Stimulated activated CD8-positive, alpha-beta memory T cell treated with anti-CD3 and anti-CD28 coated beads, Interleukin-15, amount 100 ng/mL, for 48 hours (primary cell): ENCODE measurements around the gene MTARC2.

ENCODE experiments used
- DNase-seq, 2 donors: peaks; one replicate each; pipeline ENCODE4 v3.0.0-alpha.2; 2020; ENCODE audit warnings: low read depth in 2 of 2

The MTARC2 gene

GRCh38 chr1:220827445-220828178, 79.5 kb downstream of the MTARC2 start:
- no peak for DNase-seq

DNA sequence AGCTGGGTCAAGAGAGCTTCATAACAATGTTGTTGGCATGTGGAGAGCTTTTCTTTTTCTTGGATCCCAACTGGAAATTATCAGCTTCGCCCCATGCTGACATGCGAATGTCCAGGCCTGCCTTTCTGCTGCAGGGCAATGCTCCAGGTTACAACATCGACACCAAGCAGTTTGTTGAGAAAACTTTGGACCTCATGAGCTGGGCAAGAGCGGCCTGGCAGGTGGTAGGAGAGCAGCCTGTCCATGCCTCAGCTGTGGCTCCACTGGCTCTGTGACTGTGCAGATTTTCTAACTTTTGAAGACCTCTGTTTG, 80.0 kb downstream of the MTARC2 start:
- no peak for DNase-seq

DNA sequence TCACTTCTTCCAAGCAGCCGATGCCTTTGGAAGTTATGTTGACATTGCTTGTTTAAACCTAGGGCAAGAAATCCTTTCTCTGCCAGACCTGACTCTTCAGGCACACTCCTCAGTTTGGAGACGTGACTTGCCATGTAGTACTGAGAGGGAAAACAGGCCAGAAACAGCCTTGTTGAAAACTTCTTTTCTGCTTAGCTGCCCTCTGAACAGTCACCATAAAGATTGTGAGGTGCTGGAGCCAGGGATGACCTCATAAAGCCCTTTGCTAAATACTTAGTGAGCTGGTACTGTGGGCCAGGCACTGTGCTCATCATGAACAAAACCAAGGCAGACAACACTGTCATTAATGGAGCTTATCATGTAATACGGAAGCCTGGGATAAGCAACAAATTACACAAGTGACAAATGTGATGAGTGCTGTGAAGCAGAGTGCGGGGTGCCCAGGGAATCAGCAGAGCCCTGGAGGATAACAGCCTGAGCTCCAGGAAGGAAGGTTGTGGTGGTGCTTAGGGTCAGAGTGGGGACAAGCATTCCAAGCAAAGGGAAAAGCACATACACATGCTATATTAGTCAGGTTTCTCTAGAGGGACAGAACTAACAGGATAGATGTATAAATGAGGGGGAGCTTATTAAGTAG, 80.9 kb downstream of the MTARC2 start:
- no peak for DNase-seq

DNA sequence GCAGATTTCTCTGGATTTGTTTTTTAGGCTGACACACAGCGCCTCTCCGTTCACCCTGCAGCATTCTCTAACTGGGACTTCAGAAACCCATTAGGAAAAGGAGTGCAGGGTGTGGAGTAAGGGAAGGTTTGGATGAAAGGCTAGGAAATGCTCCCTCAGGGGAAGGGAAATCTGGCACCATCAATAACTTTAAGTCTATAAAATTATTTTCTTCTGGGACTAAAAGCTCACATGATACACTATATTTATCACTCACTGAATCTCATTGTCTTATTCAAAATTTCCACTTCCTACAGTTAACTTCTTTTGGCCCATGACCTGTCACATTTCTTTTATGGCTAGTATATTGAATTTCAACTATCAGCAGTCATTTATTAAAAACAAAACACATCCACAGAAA, 85.3 kb downstream of the MTARC2 start:
- no peak for DNase-seq
